Stomach (tissue), 4 donors: ENCODE measurements around the gene IRF1.

ENCODE experiments used
- CTCF ChIP-seq, 7 experiments: fragments of 450-650 bp in 4 of 7; fragments of 200-600 bp in 3 of 7; sonication (generic) in 3 of 7; IDR thresholded peaks; one replicate each; pipeline ENCODE4 v1.5.1; 2016 to 2019; ENCODE audit warnings: antibody characterized with exemption in 7 of 7, control low read depth in 2 of 7, mild to moderate bottlenecking in 1 of 7
- EP300 ChIP-seq: sonication (generic); formaldehyde crosslinking; IDR thresholded peaks from one replicate; pipeline ENCODE4 v1.6.1; 2017; ENCODE audit warnings: antibody characterized with exemption
- POLR2A ChIP-seq, 4 donors: fragments of 450-650 bp; IDR thresholded peaks; one replicate each; pipeline ENCODE4 v1.6.1; 2016; ENCODE audit warnings: antibody characterized with exemption in 4 of 4, control low read depth in 2 of 4, mild to moderate bottlenecking in 1 of 4, moderate library complexity in 1 of 4
- POLR2AphosphoS5 ChIP-seq, 3 donors: sonication (generic); formaldehyde crosslinking; IDR thresholded peaks; one replicate each; pipeline ENCODE4 v1.6.1; 2016; ENCODE audit warnings: antibody characterized with exemption in 3 of 3

GRCh38 chr5:132435886-132436285 is 54.7 kb downstream of the IRF1 start:
- no peak for TF ChIP-seq CTCF (IDR thresholded peaks at IDR 0.05)
- no peak for TF ChIP-seq POLR2A (IDR thresholded peaks at IDR 0.05)
- TF ChIP-seq EP300: no peak
- TF ChIP-seq POLR2AphosphoS5 (IDR thresholded peaks at IDR 0.05): no peak
